ENCODE results near the gene NKD1. TPM values are rescaled to one million over a fixed set of nuclear protein-coding genes. Genes with fewer than 3 reads are reported as not detected.
A peak's percentile ranks its signal among the peaks of the same experiment; 100 is the strongest.

Gene NKD1
- total RNA-seq, 1 donor from 2014 or later, result 63.0 TPM

DNA sequence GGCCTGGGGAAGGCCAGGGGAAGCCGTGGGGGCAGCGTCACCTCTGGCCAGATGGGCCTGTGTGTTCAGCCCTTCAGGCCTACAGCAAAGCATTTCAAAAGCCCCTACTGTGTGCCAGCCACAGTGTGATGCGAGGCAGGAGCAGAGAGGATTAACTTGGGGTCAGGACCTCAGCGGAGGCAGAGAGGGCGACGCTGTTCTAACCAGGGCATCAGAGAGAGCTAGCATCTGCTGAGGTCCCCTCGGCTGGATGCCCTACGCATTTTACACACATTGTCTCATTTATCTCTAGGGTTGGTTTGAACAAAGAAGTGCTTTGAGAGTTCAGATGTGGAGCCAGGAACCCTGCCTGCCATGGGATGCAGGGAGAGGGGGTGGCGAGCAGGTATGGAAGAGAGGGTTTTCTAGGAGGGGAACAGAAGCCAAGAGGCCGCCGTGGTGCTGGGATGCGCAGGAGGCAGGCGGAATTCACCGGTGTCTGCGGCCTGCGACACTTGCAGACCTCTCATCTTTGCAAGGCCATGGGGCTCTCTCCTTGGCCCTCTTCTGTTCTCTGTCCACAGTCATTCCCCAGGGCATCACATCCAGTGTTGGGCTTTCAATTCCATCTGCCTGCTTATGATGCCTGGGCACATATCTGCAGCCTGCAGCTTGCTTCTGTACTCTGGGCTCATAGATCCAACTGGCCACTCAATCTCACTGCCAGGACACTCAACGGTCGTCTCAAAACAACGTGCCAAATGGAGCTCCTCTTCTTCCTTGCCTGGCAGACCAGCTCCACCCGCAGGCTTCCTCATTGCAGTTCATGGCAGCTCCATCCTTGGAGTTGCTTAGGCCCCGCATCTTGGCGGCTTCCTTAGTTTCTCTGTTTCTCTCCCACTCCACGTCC, 8.1 kb upstream of the NKD1 start:
- TF ChIP-seq, protein P1, sequence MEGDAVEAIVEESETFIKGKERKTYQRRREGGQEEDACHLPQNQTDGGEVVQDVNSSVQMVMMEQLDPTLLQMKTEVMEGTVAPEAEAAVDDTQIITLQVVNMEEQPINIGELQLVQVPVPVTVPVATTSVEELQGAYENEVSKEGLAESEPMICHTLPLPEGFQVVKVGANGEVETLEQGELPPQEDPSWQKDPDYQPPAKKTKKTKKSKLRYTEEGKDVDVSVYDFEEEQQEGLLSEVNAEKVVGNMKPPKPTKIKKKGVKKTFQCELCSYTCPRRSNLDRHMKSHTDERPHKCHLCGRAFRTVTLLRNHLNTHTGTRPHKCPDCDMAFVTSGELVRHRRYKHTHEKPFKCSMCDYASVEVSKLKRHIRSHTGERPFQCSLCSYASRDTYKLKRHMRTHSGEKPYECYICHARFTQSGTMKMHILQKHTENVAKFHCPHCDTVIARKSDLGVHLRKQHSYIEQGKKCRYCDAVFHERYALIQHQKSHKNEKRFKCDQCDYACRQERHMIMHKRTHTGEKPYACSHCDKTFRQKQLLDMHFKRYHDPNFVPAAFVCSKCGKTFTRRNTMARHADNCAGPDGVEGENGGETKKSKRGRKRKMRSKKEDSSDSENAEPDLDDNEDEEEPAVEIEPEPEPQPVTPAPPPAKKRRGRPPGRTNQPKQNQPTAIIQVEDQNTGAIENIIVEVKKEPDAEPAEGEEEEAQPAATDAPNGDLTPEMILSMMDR (IDR thresholded peaks at IDR 0.05; ENCODE audit: unreplicated experiment), result no peak
- H3K27me3 Mint-ChIP-seq (ENCODE audit: low read depth), result peaks cover 3% of the 10 kb centered on the region
- H3K4me3 Mint-ChIP-seq, result no peak overlapping the region
- no peaks in the 10 kb centered on the region for H3K36me3 Mint-ChIP-seq
- peaks cover 18% of the 10 kb centered on the region for H3K4me1 Mint-ChIP-seq
- no peak for DNase-seq (ENCODE audit: low spot score in 2 of 2, unreplicated experiment in 2 of 2)
- no peak overlapping the region for H3K27ac Mint-ChIP-seq
- no peaks in the 10 kb centered on the region for H3K9me3 Mint-ChIP-seq

DNA sequence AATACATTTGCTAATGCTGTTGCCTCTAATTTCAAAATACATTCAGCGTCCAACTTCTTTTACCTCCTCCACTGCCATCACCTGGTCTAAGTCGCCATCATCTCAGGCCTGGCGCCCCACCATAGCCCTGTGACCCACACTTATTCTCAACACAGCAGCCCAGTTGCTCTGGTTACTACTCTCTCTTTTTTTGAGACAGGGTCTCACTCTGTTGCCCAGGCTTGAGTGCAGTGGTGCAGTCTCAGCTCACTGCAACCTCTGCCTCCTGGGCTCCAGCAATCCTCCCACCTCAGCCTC, 7.5 kb upstream of the NKD1 start:
- TF ChIP-seq, protein P1 (IDR thresholded peaks at IDR 0.05; ENCODE audit: unreplicated experiment), result no peak
- Mint-ChIP-seq H3K27me3 (ENCODE audit: low read depth) (peaks cover 3% of the 10 kb centered on the region), H3K4me3 (no peak overlapping the region), H3K27ac (no peak overlapping the region), H3K36me3 (no peaks in the 10 kb centered on the region), H3K4me1 (peaks cover 24% of the 10 kb centered on the region), H3K9me3 (no peaks in the 10 kb centered on the region)
- DNase-seq (ENCODE audit: low spot score in 2 of 2, unreplicated experiment in 2 of 2), result no peak

DNA sequence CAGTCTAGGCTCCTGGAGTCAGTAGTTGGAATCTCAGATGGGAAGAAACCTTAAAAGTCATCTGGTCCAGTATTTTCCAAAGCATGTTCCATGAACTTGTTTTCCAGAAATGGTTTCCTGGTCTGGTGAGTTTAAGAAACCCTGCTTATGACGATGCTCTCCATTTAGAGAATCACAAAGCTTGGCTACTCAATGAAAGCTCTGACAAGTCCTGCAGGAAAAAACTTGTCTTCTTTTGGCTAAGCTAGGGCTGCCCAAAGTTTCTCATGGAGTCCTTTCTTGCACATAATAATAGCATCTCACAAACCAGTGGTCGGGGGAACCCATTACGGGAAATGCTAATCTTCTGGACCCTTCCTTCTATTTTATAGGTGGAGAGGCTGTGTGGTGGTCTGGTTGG, 5.5 kb upstream of the NKD1 start:
- Mint-ChIP-seq H3K9me3 (no peaks in the 10 kb centered on the region), H3K27me3 (ENCODE audit: low read depth) (peaks cover 3% of the 10 kb centered on the region), H3K4me3 (no peak overlapping the region), H3K27ac (no peak overlapping the region), H3K36me3 (no peaks in the 10 kb centered on the region), H3K4me1 (peaks cover 35% of the 10 kb centered on the region)
- DNase-seq (ENCODE audit: low spot score in 2 of 2, unreplicated experiment in 2 of 2), result no peak
- TF ChIP-seq, protein P1 (IDR thresholded peaks at IDR 0.05; ENCODE audit: unreplicated experiment), result no peak

DNA sequence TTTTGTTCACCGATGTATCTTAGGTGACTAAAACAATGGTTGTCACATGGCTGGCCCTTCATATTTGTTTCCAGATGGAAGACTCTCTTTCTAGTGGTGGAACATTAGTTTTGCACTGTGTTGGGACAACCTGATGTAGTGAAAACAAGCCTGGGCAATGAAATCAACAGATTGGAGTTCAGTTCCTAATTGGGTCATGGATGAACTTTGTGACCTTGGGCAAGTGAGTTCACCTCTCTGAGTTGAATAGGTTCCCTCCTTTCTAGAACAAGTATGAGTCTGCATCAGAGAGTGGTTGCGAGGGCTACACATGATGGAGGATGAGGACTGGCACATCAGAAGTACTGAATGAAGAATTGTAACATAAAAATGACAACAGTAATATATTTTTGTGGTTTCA, 2.1 kb upstream of the NKD1 start:
- Mint-ChIP-seq H3K27ac (peak overlapping the region; percentile 15), H3K27me3 (ENCODE audit: low read depth) (peaks cover 2% of the 10 kb centered on the region), H3K4me1 (peaks cover 44% of the 10 kb centered on the region), H3K4me3 (no peak overlapping the region), H3K36me3 (no peaks in the 10 kb centered on the region), H3K9me3 (no peaks in the 10 kb centered on the region)
- no peak for DNase-seq (ENCODE audit: low spot score in 2 of 2, unreplicated experiment in 2 of 2)
- TF ChIP-seq, protein P1 (IDR thresholded peaks at IDR 0.05; ENCODE audit: unreplicated experiment), result no peak

DNA sequence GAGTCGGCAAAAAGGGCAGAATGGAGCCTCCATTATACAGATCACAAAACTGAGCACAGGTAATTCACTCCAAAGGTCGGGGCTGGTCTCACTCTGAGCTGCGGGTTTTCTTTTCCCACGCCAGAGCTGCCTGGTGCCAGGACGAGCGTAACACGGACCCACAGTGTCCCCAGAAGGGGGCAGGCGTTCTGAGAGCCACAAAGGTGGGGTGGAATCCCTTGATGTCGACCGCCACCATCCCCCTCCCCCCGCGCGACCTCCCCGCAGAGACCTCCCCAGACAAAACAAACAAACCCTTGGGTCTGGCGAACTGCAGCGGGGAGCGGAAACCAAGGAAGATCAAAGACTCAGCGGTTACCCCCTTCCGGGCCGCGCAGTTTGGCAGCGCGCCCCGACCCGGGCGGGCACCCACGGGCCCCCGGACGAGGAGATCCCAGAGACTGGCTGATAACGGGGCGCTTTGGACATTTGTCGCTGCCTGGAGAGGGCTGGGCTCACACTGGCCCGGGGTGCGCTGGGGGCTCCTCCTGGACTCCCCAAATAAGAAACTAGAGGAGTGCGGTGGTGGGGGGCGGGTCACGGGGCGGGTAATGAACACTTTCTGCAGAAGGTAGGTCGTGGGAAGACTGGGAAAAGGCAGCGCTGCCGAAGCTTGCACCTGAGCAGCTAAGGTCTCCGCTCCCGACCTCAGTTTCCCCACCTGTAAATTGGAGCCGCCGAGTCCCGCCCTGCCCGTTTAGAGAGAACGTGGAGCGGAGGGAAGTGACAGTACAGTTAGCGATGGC, 664 bp upstream of the NKD1 start:
- H3K27ac Mint-ChIP-seq, result peak overlapping the region; percentile 84
- no peaks in the 10 kb centered on the region for H3K9me3 Mint-ChIP-seq
- H3K36me3 Mint-ChIP-seq, result peaks cover under 1% of the 10 kb centered on the region
- DNase-seq (ENCODE audit: low spot score in 2 of 2, unreplicated experiment in 2 of 2), result peak in 1 of 2 experiments; percentile 53
- no peaks in the 10 kb centered on the region for H3K27me3 Mint-ChIP-seq (ENCODE audit: low read depth)
- H3K4me1 Mint-ChIP-seq, result peaks cover 52% of the 10 kb centered on the region
- H3K4me3 Mint-ChIP-seq, result peak overlapping the region; percentile 73
- TF ChIP-seq, protein P1 (IDR thresholded peaks at IDR 0.05; ENCODE audit: unreplicated experiment), result no peak

All from mesothelial cell of epicardium (in vitro differentiated cells).